ENCODE data around the gene TMEM121B.

TMEM121B gene

GRCh38 chr22:17095538-17095937 is 25.6 kb downstream of the TMEM121B start:
- in situ Hi-C loops (cut with MboI; ENCODE audit: low sequenced_read_pairs) = no loop called here

GRCh38 chr22:17093081-17093480 is 28.1 kb downstream of the TMEM121B start:
- in situ Hi-C loops (cut with MboI; ENCODE audit: low sequenced_read_pairs) = no loop called here

- in situ Hi-C loops (cut with MboI; ENCODE audit: low sequenced_read_pairs) = no loop called here
Observed at GRCh38 chr22:17091851-17092250, 29.3 kb downstream of the TMEM121B start.

GRCh38 chr22:17090550-17090949 is 30.6 kb downstream of the TMEM121B start:
- in situ Hi-C loops (cut with MboI; ENCODE audit: low sequenced_read_pairs) = no loop called here

- in situ Hi-C loops (cut with MboI; ENCODE audit: low sequenced_read_pairs) = no loop called here
Observed at GRCh38 chr22:17087498-17088131, 33.5 kb downstream of the TMEM121B start.

- in situ Hi-C loops (cut with MboI; ENCODE audit: low sequenced_read_pairs) = no loop called here
Observed at GRCh38 chr22:17086788-17087497, 34.2 kb downstream of the TMEM121B start.

- in situ Hi-C loops (cut with MboI; ENCODE audit: low sequenced_read_pairs) = no loop called here
Observed at GRCh38 chr22:17086296-17086695, 34.9 kb downstream of the TMEM121B start.

GRCh38 chr22:17085277-17086181 is 35.6 kb downstream of the TMEM121B start:
- in situ Hi-C loops (cut with MboI; ENCODE audit: low sequenced_read_pairs) = no loop called here

GRCh38 chr22:17084554-17085276 is 36.4 kb downstream of the TMEM121B start, which contains the start of gene IL17RA:
IL17RA (plus strand) TSS chr22:17085000; CDS start chr22:17085092, 92 bp downstream.
- in situ Hi-C loops (cut with MboI; ENCODE audit: low sequenced_read_pairs) = no loop called here

- in situ Hi-C loops (cut with MboI; ENCODE audit: low sequenced_read_pairs) = no loop called here
Observed at GRCh38 chr22:17083811-17084441, 37.2 kb downstream of the TMEM121B start.

GRCh38 chr22:17083255-17083654 is 37.9 kb downstream of the TMEM121B start:
- in situ Hi-C loops (cut with MboI; ENCODE audit: low sequenced_read_pairs) = no loop called here

- in situ Hi-C loops (cut with MboI; ENCODE audit: low sequenced_read_pairs) = loop anchor here (10.0 kb wide), 1 partner anchor 425 kb away; no protein-coding TSS in a partner anchor
Observed at GRCh38 chr22:17079572-17079971, 41.6 kb downstream of the TMEM121B start.

GRCh38 chr22:17077255-17077654 is 43.9 kb downstream of the TMEM121B start:
- in situ Hi-C loops (cut with MboI; ENCODE audit: low sequenced_read_pairs) = loop anchor here (10.0 kb wide), 1 partner anchor 428 kb away; no protein-coding TSS in a partner anchor

- in situ Hi-C loops (cut with MboI; ENCODE audit: low sequenced_read_pairs) = loop anchor here (10.0 kb wide), 1 partner anchor 430 kb away; no protein-coding TSS in a partner anchor
Observed at GRCh38 chr22:17074648-17075002, 46.5 kb downstream of the TMEM121B start.

- in situ Hi-C loops (cut with MboI; ENCODE audit: low sequenced_read_pairs) = loop anchor here (10.0 kb wide), 1 partner anchor 432 kb away; no protein-coding TSS in a partner anchor
Observed at GRCh38 chr22:17072877-17073276, 48.3 kb downstream of the TMEM121B start.
